ENCODE results near the gene AIMP2.

DNA sequence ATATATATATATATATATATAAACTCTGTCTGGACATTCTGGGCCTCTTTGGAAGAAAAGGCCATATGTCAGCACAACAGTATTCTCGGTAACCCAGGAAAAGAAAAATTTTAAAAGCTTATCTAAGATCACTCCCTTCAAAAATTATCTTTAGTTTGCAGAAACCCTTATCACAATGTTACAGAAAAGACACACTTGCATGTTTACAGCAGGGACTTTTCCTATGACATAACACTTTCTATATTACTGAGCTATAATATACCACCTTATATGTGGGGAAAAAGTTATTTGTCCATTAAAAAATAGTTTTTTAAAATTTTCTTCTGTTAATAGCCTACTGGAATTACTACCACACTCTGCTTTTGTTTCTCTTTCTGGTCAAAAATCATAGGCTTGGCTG lies 47.5 kb downstream of the AIMP2 start:
- TF ChIP-seq, protein P1, sequence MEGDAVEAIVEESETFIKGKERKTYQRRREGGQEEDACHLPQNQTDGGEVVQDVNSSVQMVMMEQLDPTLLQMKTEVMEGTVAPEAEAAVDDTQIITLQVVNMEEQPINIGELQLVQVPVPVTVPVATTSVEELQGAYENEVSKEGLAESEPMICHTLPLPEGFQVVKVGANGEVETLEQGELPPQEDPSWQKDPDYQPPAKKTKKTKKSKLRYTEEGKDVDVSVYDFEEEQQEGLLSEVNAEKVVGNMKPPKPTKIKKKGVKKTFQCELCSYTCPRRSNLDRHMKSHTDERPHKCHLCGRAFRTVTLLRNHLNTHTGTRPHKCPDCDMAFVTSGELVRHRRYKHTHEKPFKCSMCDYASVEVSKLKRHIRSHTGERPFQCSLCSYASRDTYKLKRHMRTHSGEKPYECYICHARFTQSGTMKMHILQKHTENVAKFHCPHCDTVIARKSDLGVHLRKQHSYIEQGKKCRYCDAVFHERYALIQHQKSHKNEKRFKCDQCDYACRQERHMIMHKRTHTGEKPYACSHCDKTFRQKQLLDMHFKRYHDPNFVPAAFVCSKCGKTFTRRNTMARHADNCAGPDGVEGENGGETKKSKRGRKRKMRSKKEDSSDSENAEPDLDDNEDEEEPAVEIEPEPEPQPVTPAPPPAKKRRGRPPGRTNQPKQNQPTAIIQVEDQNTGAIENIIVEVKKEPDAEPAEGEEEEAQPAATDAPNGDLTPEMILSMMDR (IDR thresholded peaks at IDR 0.05) = no peak
- TF ChIP-seq POLR2A (IDR thresholded peaks at IDR 0.05) = no peak

All from Peyer's patch (tissue), 4 donors.